Sigmoid colon (tissue), 4 donors: ENCODE results near the gene WDFY4.

Experiments
- CTCF ChIP-seq, 4 experiments: fragments of 450-650 bp in 3 of 4; fragments of 200-600 bp in 1 of 4; IDR thresholded peaks; one replicate each; pipeline ENCODE4 v1.5.1; 2016 to 2019; ENCODE audit warnings: antibody characterized with exemption in 4 of 4, mild to moderate bottlenecking in 3 of 4, moderate library complexity in 2 of 4
- POLR2A ChIP-seq, 2 donors: fragments of 450-650 bp; IDR thresholded peaks; one replicate each; pipeline ENCODE4 v1.6.1; 2016; ENCODE audit warnings: antibody characterized with exemption in 2 of 2, mild to moderate bottlenecking in 2 of 2, moderate library complexity in 2 of 2
- POLR2AphosphoS5 ChIP-seq, 4 donors: sonication (generic); formaldehyde crosslinking; IDR thresholded peaks; one replicate each; pipeline ENCODE4 v1.6.1; 2017; ENCODE audit warnings: antibody characterized with exemption in 4 of 4

DNA sequence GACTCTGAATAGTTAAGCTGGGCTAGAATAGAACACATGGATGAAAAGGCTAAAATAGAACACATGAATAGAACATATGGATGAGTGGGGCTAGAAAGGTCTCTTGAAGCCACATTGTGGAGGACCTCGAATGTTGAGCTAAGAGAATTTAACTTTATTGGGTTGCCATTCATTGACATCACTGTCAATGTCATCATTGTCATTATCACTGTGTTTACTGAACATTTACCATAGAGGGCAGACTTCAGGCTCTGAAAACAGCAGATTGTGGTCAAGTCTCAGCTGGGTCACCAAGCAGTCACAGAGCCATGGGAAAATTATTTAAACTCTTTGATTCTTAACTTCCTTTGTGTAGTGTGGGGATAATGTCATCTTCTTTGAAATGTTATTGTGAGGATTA is 80.4 kb downstream of the WDFY4 start:
- no peak for TF ChIP-seq CTCF (IDR thresholded peaks at IDR 0.05)
- TF ChIP-seq POLR2AphosphoS5 (IDR thresholded peaks at IDR 0.05) = no peak
- TF ChIP-seq POLR2A (IDR thresholded peaks at IDR 0.05) = no peak
